GM10266 (cell line): ENCODE measurements around the gene FBXO15.
A peak's percentile ranks its signal among the peaks of the same experiment; 100 is the strongest.

ENCODE experiments used
- DNase-seq: peaks from one replicate; pipeline ENCODE4 v3.0.0; 2012; ENCODE audit errors: extremely low spot score
- TF ChIP-seq, protein P1 (sequence below): IDR thresholded peaks from 2 replicates; pipeline ENCODE4 v1.5.1; 2012; ENCODE audit warnings: mild to moderate bottlenecking, low read depth; ENCODE audit not compliant: control insufficient read depth, insufficient read depth; ENCODE audit errors: missing control alignments

FBXO15 gene

DNA sequence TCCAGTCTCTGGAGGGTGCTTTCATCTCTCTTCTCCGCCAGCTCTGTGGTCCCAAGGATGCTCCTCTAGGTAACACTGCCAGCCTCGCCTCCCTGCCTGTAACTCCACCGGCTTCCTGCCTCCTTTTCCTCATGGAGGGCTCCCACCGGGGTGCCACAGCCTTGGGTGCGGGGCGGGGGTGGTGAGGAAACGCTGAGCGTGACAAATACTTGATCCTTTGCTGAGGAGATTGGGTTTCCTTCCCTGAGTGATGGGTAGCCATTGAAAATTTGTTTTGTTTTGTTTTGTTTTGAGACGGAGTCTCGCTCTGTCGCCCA lies 25.8 kb upstream of the FBXO15 start:
- TF ChIP-seq, protein P1, sequence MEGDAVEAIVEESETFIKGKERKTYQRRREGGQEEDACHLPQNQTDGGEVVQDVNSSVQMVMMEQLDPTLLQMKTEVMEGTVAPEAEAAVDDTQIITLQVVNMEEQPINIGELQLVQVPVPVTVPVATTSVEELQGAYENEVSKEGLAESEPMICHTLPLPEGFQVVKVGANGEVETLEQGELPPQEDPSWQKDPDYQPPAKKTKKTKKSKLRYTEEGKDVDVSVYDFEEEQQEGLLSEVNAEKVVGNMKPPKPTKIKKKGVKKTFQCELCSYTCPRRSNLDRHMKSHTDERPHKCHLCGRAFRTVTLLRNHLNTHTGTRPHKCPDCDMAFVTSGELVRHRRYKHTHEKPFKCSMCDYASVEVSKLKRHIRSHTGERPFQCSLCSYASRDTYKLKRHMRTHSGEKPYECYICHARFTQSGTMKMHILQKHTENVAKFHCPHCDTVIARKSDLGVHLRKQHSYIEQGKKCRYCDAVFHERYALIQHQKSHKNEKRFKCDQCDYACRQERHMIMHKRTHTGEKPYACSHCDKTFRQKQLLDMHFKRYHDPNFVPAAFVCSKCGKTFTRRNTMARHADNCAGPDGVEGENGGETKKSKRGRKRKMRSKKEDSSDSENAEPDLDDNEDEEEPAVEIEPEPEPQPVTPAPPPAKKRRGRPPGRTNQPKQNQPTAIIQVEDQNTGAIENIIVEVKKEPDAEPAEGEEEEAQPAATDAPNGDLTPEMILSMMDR: no peak
- no peak for DNase-seq

DNA sequence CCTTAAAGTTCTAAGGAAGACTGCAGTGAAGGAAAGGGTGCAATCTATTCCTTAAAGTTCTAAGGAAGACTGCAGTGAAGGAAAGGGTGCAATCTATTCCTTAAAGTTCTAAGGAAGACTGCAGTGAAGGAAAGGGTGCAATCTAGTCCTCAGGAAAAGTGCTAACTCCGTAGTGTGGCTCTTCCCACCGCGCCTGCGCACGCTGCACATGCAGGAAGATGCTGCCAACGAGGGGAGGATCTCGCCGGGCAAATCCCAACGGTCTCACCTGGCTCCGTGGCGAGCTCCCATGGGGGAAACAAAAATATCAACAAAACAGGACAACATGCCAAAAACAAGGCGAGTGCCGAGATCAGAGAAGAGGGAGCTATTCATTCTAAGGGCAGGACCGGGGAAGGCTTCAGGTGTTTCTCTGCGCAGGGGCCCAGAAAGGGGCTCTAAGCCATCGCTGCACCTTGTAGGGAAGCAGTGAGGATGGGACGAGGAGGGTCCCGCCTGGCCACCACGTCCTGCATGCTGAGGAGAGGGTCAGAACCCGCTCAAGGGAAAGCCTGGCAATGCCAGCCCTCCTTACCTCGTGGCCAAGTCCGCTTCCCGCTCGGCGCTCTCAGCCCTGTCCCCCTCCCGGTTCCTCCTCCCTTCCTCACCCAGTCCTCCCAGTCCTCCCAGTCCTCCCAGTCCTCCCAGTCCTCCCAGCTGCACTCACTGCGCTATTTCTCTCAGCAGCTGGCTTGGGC lies 25.2 kb upstream of the FBXO15 start:
- TF ChIP-seq, protein P1: no peak
- no peak for DNase-seq

DNA sequence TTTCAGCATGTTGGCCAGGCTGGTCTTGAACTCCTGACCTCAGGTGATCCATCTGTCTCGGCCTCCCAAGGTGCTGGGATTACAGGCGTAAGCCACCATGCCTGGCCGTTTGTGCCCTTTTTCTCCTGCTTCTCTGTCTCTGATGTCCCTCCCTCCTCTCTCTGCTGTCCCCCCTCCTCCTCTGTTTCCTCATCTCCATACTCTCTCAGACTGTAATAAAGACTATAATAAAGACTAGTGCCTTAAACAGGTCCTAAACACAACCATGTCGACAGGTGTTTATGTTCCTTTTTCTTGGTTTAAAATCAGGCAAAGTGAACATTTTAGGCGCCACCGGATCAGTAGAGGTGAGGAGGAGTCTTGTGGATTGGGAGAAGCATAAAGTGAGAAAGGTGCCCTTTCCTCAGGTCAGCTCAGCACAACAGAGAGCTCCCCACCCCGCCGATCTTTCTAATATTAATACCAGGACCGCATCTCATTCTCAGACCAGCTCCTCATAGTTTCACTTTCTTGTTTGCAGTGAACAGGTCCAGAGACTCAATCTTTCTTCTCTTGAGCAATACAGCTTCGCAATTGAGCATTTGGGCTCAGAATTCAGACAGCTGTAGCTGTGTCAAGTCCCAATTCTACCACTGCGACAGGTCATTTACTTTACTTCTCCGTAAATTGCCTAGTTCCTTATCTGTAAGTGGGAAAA lies 24.4 kb upstream of the FBXO15 start:
- peak; percentile 47 for DNase-seq
- TF ChIP-seq, protein P1: no peak

DNA sequence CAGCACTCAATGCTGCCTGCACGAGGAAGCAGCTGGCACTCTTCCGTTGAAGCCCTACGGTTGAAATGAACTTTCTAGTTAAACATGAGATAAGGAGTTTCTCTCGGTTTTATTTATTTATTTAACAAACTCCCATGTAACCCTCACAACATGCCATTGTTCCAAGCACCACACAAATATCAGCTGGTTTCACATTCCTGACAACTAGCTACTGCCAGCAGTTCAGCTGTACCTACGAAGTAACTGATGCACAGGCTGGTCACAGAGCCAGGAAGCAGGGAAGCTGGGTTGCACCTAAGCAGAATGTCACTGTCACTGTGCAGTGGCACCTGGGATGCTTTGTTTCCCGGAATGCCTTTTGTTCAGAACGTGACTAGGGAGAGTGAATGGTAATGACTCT lies 18.8 kb upstream of the FBXO15 start:
- TF ChIP-seq, protein P1: no peak
- no peak for DNase-seq

DNA sequence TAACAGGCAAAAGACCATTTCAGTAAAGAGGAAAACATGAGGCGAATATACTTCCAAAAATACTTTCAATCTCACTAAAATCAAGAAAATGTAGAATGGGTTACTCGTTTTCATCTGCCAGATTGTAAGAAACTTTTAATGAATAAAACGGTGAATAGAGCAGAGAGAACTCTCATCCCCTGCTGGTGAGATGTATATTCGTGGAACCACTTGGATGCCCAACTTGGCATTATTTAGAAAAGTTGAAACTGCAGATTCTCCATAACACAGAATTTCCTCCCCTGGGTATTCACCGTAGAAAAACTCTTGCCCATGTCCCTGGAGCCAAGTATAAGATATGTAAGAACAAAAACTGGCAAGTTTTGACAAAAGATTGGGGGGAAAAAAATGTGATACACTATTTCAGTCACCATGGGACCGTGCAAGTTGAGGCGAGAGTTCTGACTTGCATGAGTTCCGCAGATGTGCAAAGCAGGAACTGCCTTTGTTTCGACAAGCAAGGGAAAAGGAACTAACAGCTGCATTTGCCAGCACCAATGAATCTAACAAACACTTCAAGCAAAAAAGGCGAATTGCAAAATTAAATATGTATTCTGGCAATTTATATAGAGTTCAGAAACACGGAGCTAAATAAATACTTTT lies 15.5 kb upstream of the FBXO15 start:
- DNase-seq: no peak
- TF ChIP-seq, protein P1: no peak

DNA sequence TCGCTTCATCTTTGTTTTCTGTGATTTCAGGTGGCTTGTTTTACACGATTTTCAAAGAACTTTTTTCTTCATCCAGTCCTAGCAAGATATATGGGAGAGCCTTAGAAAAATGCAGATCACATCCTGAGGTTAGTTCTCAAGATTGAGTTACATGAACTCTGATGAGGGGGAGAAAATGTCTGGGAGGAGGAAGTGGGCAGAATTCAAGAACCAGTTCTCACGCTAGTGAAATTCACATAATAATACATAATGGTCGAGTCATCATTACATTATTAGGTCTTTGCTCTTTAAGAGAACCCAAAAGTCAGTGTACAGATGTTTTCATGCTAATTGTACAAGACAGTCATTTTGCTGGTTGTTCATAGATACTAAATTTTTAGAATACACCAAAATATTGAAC lies 7.6 kb upstream of the FBXO15 start:
- TF ChIP-seq, protein P1: no peak
- DNase-seq: no peak

DNA sequence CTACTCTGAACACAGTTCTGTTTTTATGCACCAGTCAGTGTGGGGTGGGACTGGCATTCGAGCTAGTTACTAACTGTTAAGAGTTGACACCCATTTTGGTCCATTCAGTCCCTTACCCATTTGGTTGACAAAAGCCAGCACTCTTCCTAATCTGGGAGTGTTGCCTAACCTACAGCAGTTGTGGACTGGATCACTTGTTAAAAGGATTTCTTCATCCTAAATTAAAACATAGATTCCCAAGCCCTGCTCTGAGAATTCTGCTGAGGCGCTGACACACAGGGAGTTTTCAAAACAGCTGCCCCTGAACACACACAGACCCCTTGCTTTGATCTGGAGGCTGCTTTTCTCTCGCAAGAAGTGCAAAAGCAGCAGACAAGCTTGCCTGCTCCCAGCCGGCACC lies 7.1 kb upstream of the FBXO15 start:
- TF ChIP-seq, protein P1: no peak
- no peak for DNase-seq
